Mammary epithelial cell (primary cell): ENCODE results near the gene GOLGA6L10.

Source experiments
- CTCF ChIP-seq, 2 donors: IDR thresholded peaks in 1 of 2; conservative IDR thresholded peaks in 1 of 2; 2 replicates each; pipeline ENCODE4 v1.5.1; 2011 to 2012; ENCODE audit warnings: inconsistent platforms in 2 of 2, low read length in 2 of 2, mild to moderate bottlenecking in 2 of 2, control low read depth in 1 of 2, low read depth in 1 of 2; ENCODE audit not compliant: insufficient read depth in 1 of 2; ENCODE audit errors: extremely low read depth in 1 of 2
- EZH2 ChIP-seq: IDR thresholded peaks from 2 replicates; pipeline ENCODE4 v1.6.1; 2012; ENCODE audit warnings: low read length, inconsistent platforms, borderline replicate concordance

GRCh38 chr15:82313446-82313845 lies 35.8 kb downstream of the GOLGA6L10 start:
- TF ChIP-seq EZH2 (no peak), CTCF (conservative IDR thresholded peaks at IDR 0.05 in 1 of 2, IDR thresholded peaks at IDR 0.05 in 1 of 2; ENCODE audit: extremely low read depth in 1 of 2, insufficient read depth in 1 of 2, low read depth in 1 of 2, low read length in 2 of 2) (no peak)
